GM15510 (cell line): ENCODE data around the gene KLF13.

Source experiments
- POLR2A ChIP-seq: IDR thresholded peaks from 3 replicates; pipeline ENCODE4 v1.6.1; 2011; ENCODE audit warnings: borderline replicate concordance; ENCODE audit not compliant: insufficient read length; ENCODE audit errors: extremely low read depth

KLF13 gene

GRCh38 chr15:31366169-31366734 is 39.6 kb downstream of the KLF13 start:
- TF ChIP-seq POLR2A: no peak

GRCh38 chr15:31367021-31367729 is 40.5 kb downstream of the KLF13 start:
- no peak for TF ChIP-seq POLR2A

GRCh38 chr15:31367730-31368344 is 41.2 kb downstream of the KLF13 start:
- no peak for TF ChIP-seq POLR2A

DNA sequence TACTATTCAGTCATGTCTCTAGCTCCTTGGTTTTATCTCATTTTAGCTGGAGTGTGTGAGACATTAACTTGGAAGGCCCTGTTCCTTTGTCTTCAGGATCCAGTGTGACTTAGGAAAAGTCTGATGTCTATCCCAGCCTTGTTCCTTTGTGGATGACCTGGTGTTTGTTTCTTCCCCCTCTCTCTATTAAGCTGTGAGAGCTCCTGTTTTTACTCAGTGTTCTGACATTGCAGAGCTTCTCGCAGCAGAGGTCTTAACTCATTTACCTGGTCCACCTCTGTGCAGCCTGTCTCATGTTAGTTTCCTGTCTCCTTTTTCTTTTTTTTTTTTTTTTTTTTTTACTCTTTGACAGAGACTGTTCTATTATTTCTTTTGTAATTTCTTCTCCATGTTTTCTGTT is 43.1 kb downstream of the KLF13 start:
- no peak for TF ChIP-seq POLR2A

- no peak for TF ChIP-seq POLR2A
Observed at GRCh38 chr15:31371520-31372240, 45.0 kb downstream of the KLF13 start.

DNA sequence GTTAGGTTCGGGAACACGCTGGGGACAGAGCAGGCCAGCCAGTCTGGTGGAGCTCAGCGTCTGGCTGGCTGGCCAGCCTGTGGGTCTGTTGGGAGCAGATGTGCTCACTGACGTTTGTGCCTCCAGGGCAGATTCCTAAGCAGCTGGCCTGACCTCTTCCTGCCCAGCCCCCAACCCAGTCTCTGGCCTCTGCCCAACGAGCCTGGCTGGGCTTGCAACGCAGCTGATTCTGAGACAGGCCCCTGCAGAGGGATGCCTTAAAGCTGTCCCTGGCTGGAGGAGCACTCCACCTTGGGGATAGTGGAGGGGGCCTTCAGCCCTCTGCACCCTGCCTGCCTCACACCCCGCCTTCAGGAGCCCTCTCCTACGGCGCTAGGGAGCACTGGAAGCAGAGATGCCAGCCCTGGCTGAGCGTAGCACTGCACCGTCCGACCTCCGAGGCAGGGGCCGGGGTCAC is 46.0 kb downstream of the KLF13 start:
- TF ChIP-seq POLR2A: no peak

GRCh38 chr15:31373096-31373865 is 46.6 kb downstream of the KLF13 start:
- no peak for TF ChIP-seq POLR2A

DNA sequence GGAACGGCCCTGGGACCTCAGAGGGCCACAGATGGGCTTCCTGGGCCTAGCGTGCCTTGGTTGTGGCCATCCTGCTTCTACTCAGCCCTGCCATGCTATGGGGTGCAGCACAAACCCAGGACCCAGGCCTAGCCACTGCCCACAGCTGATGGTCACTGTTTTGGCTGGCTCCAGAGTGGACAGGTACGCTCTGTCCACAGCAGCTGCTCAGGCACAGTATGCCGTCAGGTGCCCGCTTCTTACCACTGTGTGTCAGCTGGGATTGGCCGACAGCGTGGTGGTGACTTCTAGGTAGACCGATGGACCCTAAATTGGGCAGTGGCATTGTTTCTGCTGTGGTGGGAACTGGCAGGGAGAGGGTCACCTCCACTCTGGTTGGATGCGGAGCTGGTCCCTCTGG is 47.3 kb downstream of the KLF13 start:
- TF ChIP-seq POLR2A: no peak

GRCh38 chr15:31374489-31374888 is 47.9 kb downstream of the KLF13 start:
- no peak for TF ChIP-seq POLR2A

GRCh38 chr15:31374986-31375385 is 48.4 kb downstream of the KLF13 start:
- no peak for TF ChIP-seq POLR2A

- no peak for TF ChIP-seq POLR2A
Observed at GRCh38 chr15:31375772-31376171, 49.1 kb downstream of the KLF13 start.

GRCh38 chr15:31376511-31376910 is 49.9 kb downstream of the KLF13 start:
- TF ChIP-seq POLR2A: no peak

GRCh38 chr15:31377030-31377429 is 50.4 kb downstream of the KLF13 start:
- TF ChIP-seq POLR2A: no peak

DNA sequence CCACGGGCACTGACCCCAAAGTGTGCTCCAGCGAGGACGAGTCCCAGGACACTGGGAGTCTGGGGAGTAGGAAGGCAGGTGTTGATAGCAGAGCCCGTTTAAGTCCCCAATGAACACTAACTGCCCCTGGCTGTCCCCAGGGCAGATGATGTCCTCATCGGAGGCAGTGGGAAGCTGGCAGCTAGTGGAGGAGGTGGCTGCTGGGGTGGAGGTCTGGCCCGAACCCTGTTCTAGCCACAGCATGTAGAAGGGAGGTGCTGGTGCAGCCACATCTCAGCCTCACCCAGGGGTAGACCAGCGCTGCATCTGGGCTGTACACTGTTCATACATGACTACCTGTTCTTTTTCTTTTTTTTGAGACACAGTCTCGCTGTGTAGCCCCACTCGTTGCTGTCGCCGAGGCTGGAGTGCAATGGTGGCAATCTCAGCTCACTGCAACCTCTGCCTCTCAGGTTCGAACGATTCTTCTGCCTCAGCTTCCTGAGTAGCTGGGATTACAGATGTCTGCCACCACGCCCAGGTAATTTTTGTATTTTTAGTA is 51.8 kb downstream of the KLF13 start:
- no peak for TF ChIP-seq POLR2A
